Liver (tissue), 9 donors: ENCODE results near the gene ALDH3A1. TPM values are rescaled to one million over a fixed set of nuclear protein-coding genes. Genes with fewer than 3 reads are reported as not detected.

ENCODE experiments used
- DNase-seq: peaks from one replicate; pipeline ENCODE4 v3.0.0-alpha.2; 2017; ENCODE audit warnings: low spot score
- H3K27ac ChIP-seq, 2 donors: one replicate each; pipeline ENCODE4 v1.7.0; 2013; ENCODE audit warnings: inconsistent platforms in 2 of 2, low read length in 2 of 2, control low read depth in 1 of 2, low read depth in 1 of 2, mild to moderate bottlenecking in 1 of 2
- H3K27me3 ChIP-seq, 4 donors: one replicate each; pipeline versions ENCODE4 v1.6.1 to v1.7.0; 2013; ENCODE audit warnings: low read length in 3 of 4, inconsistent platforms in 1 of 4, mild to moderate bottlenecking in 1 of 4, moderate library complexity in 1 of 4; ENCODE audit not compliant: control insufficient read depth in 4 of 4, insufficient read depth in 4 of 4
- H3K36me3 ChIP-seq, 4 donors: one replicate each; pipeline versions ENCODE4 v1.6.1 to v1.7.0; 2013; ENCODE audit warnings: low read length in 3 of 4, mild to moderate bottlenecking in 3 of 4, low read depth in 1 of 4, moderate library complexity in 1 of 4; ENCODE audit not compliant: control insufficient read depth in 4 of 4, insufficient read depth in 3 of 4
- H3K4me1 ChIP-seq, 4 donors: one replicate each; pipeline versions ENCODE4 v1.6.1 to v1.7.0; 2013; ENCODE audit warnings: low read length in 3 of 4, mild to moderate bottlenecking in 3 of 4, moderate library complexity in 1 of 4; ENCODE audit not compliant: control insufficient read depth in 4 of 4, insufficient read depth in 4 of 4
- H3K4me3 ChIP-seq, 3 donors: one replicate each; pipeline versions ENCODE4 v1.6.1 to v1.7.0; 2013; ENCODE audit warnings: low read length in 3 of 3, control low read depth in 1 of 3, low read depth in 1 of 3, mild to moderate bottlenecking in 1 of 3
- H3K9ac ChIP-seq, 2 donors: one replicate each; pipeline ENCODE4 v1.7.0; 2013; ENCODE audit warnings: low read length in 2 of 2, mild to moderate bottlenecking in 2 of 2, moderate library complexity in 2 of 2, control low read depth in 1 of 2, low read depth in 1 of 2
- H3K9me3 ChIP-seq, 4 donors: one replicate each; pipeline versions ENCODE4 v1.6.1 to v1.7.0; 2013; ENCODE audit warnings: low read length in 3 of 4; ENCODE audit not compliant: control insufficient read depth in 4 of 4
- ATF3 ChIP-seq: IDR thresholded peaks from 2 replicates; pipeline ENCODE4 v1.6.1; 2016; ENCODE audit warnings: antibody characterized with exemption
- EGR1 ChIP-seq, 2 donors: IDR thresholded peaks; 2 replicates each; pipeline ENCODE4 v1.6.1; 2016 to 2018; ENCODE audit warnings: antibody characterized with exemption in 2 of 2, low read depth in 2 of 2
- FOXA1 ChIP-seq: IDR thresholded peaks from 2 replicates; pipeline ENCODE4 v1.6.1; 2016; ENCODE audit warnings: antibody characterized with exemption
- FOXA2 ChIP-seq: IDR thresholded peaks from 2 replicates; pipeline ENCODE4 v1.6.1; 2016; ENCODE audit warnings: antibody characterized with exemption
- GABPA ChIP-seq, 2 donors: IDR thresholded peaks in 1 of 2; conservative IDR thresholded peaks in 1 of 2; 2 replicates each; pipeline ENCODE4 v1.6.1; 2016; ENCODE audit warnings: antibody characterized with exemption in 2 of 2, mild to moderate bottlenecking in 1 of 2, moderate library complexity in 1 of 2
- HNF4G ChIP-seq: IDR thresholded peaks from 2 replicates; pipeline ENCODE4 v1.6.1; 2016; ENCODE audit warnings: antibody characterized with exemption
- MAX ChIP-seq: IDR thresholded peaks from 2 replicates; pipeline ENCODE4 v1.6.1; 2016; ENCODE audit warnings: antibody characterized with exemption
- NR2F2 ChIP-seq: IDR thresholded peaks from 2 replicates; pipeline ENCODE4 v1.6.1; 2016; ENCODE audit warnings: antibody characterized with exemption
- RAD21 ChIP-seq, 2 donors: IDR thresholded peaks; 2 replicates each; pipeline ENCODE4 v1.6.1; 2016; ENCODE audit warnings: antibody characterized with exemption in 2 of 2, mild to moderate bottlenecking in 2 of 2
- REST ChIP-seq: IDR thresholded peaks from 2 replicates; pipeline ENCODE4 v1.6.1; 2016; ENCODE audit warnings: antibody characterized with exemption, mild to moderate bottlenecking
- RXRA ChIP-seq, 2 donors: IDR thresholded peaks; 2 replicates each; pipeline ENCODE4 v1.6.1; 2017 to 2018; ENCODE audit warnings: antibody characterized with exemption in 2 of 2, mild to moderate bottlenecking in 1 of 2
- SP1 ChIP-seq: IDR thresholded peaks from 2 replicates; pipeline ENCODE4 v1.6.1; 2018; ENCODE audit warnings: antibody characterized with exemption, mild to moderate bottlenecking
- YY1 ChIP-seq: IDR thresholded peaks from 2 replicates; pipeline ENCODE4 v1.6.1; 2016; ENCODE audit warnings: antibody characterized with exemption, mild to moderate bottlenecking
- ZBTB33 ChIP-seq: IDR thresholded peaks from 2 replicates; pipeline ENCODE4 v1.6.1; 2016; ENCODE audit warnings: antibody characterized with exemption
- WGBS: extraction: QIAGEN DNeasy Blood & Tissue Kit; methylation state at CpG from one replicate; pipeline ENCODE4 v1.1.7; 2013; 5-methylcytosine and 5-hydroxymethylcytosine counted together
- polyA plus RNA-seq, 2 donors: library from polyadenylated mRNA; stranded (reverse) in 1 of 2; unstranded in 1 of 2; fragments of 200-250 nt in 1 of 2; fragments of >200 nt in 1 of 2; fragmentation: Nextera tagmentation in 1 of 2; extraction: Ambion mirVana in 1 of 2; gene quantifications; one replicate each; pipeline versions ENCODE4 v1.2.1 to v1.2.3, GENCODE V29; 2013 to 2015
- total RNA-seq, 2 donors: library from RNA; depleted of rRNA; stranded (reverse); fragments of >200 nt; gene quantifications; one replicate each; pipeline ENCODE4 v1.2.3, GENCODE V29; 2014
- donor health status: healthy.
- donor health status: healthy.
- donor health status: healthy.
- donor health status: healthy.
- donor health status: healthy.

Gene ALDH3A1
- total and polyA plus RNA-seq, 4 donors = 0.09 to 3.2 (median 0.22) TPM

- TF ChIP-seq YY1 (no peak), MAX (no peak), HNF4G (no peak)
- Histone ChIP-seq H3K9ac (no peak overlapping the region), H3K4me3 (no peak overlapping the region), H3K27me3 (no peaks in the 10 kb centered on the region), H3K9me3 (no peaks in the 10 kb centered on the region), H3K36me3 (no peaks in the 10 kb centered on the region), H3K4me1 (no peaks in the 10 kb centered on the region), H3K27ac (no peak overlapping the region)
- DNase-seq = no peak
- 97% methylated on average over 9 of the region's 9 CpGs for WGBS
Measured at GRCh38 chr17:19738757-19739156, 9.3 kb downstream of the ALDH3A1 start.

GRCh38 chr17:19738073-19738449 is 10.0 kb downstream of the ALDH3A1 start:
- no peak for TF ChIP-seq FOXA1
- TF ChIP-seq RAD21 (IDR thresholded peaks at IDR 0.05) = no peak
- no peak for TF ChIP-seq FOXA2
- TF ChIP-seq EGR1 (IDR thresholded peaks at IDR 0.05; ENCODE audit: low read depth in 2 of 2) = no peak
- no peak for TF ChIP-seq ZBTB33
- TF ChIP-seq SP1 = no peak
- no peak for TF ChIP-seq HNF4G
- no peak for TF ChIP-seq GABPA (IDR thresholded peaks at IDR 0.05 in 1 of 2, conservative IDR thresholded peaks at IDR 0.05 in 1 of 2)
- TF ChIP-seq REST = no peak
- no peak for TF ChIP-seq ATF3
- no peak for TF ChIP-seq RXRA (IDR thresholded peaks at IDR 0.05)
- no peak for TF ChIP-seq YY1
- TF ChIP-seq NR2F2 = no peak
- no peak for TF ChIP-seq MAX
- WGBS = 96% methylated on average over 14 of the region's 14 CpGs
- no peak overlapping the region for H3K9ac ChIP-seq
- no peaks in the 10 kb centered on the region for H3K9me3 ChIP-seq
- H3K27ac ChIP-seq = no peak overlapping the region
- H3K4me3 ChIP-seq = no peak overlapping the region
- H3K4me1 ChIP-seq = no peaks in the 10 kb centered on the region
- H3K27me3 ChIP-seq = no peaks in the 10 kb centered on the region
- DNase-seq = no peak
- no peaks in the 10 kb centered on the region for H3K36me3 ChIP-seq
